AG10803 (cell line): ENCODE data around the gene EYA4.

ENCODE experiments used
- DNase-seq: peaks from one replicate; pipeline ENCODE4 v3.0.0; 2010; ENCODE audit warnings: low read depth
- H3K4me3 ChIP-seq: 2 replicates; pipeline ENCODE4 v1.5.1; 2011; ENCODE audit warnings: mild to moderate bottlenecking, low read length, control low read depth
- TF ChIP-seq, protein P1 (sequence below): conservative IDR thresholded peaks from 2 replicates; pipeline ENCODE4 v1.5.1; 2011; ENCODE audit warnings: mild to moderate bottlenecking, low read length, control low read depth, inconsistent platforms

Gene EYA4

DNA sequence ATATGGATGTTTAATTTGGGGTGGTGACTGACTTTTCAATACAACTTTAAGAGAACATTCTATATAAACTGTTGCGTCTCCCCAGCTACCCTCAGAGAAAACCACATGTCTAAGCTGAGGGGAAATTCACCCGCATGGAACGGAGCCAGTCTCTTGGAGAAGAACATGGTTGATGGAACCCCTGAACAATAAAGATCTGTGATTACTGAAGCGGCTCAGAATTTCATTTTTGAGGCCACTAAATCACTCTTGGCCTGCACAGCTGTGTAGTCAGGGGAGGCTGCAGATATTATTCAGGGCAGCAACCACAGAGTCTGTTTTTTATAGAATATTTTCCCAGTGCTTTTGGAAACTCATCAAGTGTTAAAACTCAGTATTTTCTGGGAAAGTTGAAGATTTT, 73.8 kb downstream of the EYA4 start:
- no peak for DNase-seq
- TF ChIP-seq, protein P1, sequence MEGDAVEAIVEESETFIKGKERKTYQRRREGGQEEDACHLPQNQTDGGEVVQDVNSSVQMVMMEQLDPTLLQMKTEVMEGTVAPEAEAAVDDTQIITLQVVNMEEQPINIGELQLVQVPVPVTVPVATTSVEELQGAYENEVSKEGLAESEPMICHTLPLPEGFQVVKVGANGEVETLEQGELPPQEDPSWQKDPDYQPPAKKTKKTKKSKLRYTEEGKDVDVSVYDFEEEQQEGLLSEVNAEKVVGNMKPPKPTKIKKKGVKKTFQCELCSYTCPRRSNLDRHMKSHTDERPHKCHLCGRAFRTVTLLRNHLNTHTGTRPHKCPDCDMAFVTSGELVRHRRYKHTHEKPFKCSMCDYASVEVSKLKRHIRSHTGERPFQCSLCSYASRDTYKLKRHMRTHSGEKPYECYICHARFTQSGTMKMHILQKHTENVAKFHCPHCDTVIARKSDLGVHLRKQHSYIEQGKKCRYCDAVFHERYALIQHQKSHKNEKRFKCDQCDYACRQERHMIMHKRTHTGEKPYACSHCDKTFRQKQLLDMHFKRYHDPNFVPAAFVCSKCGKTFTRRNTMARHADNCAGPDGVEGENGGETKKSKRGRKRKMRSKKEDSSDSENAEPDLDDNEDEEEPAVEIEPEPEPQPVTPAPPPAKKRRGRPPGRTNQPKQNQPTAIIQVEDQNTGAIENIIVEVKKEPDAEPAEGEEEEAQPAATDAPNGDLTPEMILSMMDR, result no peak
- H3K4me3 ChIP-seq, result no peak overlapping the region

DNA sequence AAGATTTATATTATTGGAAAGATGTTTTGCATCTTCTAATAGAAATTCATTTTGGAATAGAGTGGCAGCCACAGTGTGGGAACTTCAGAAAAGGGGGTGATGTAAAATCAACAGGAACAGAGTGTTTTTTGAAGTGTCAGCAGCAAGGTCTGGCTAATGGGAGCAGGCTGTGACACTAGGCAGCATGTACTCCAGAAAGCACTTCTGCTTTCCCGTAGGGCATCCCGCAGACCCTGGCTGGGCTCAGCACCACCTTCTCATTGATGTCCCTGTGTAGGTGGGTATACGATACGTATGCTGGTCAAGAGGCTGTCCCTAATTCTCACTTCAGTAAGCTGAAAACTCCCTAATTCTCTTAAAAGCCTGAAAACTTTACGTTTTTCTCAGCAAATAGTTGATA, 74.7 kb downstream of the EYA4 start:
- no peak overlapping the region for H3K4me3 ChIP-seq
- TF ChIP-seq, protein P1, result no peak
- no peak for DNase-seq

DNA sequence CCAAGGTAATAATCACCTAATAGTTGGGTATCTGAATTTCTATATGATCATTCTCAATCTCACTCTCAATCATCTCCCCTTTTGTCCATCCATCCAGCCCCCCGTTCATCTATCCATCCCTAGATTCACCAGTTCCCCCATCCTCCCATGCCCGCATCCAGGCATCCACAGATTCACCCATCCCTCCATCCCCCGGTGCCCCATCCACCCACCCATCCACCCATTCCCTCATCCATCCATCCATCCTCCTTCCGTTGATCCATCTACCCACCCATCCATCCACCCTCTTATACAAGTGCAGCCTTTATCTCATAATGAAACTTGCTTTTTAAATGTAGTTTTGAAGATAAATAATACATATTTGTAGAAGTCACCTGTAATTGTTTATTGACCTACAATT, 76.5 kb downstream of the EYA4 start:
- DNase-seq, result no peak
- H3K4me3 ChIP-seq, result no peak overlapping the region
- TF ChIP-seq, protein P1, result no peak

DNA sequence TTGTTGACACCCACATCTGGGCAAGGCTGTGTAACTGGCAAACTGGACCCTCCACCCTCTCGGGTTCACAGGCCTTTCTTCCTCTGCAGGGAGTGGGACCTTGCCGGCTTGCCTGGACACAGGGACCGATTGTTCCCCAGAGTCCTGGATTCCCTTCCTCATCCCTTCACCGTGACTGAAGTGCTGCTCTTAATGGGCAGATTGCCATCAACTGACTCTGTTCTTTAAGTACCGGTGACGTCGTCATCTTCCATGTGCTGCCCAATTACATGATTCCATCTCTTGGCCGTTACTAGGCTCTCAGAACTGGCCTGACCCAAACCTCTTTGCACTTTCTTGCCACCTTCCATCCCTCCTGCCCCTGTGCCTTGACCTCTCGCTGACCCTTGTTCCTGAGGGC, 85.4 kb downstream of the EYA4 start:
- no peak overlapping the region for H3K4me3 ChIP-seq
- TF ChIP-seq, protein P1, result no peak
- no peak for DNase-seq

DNA sequence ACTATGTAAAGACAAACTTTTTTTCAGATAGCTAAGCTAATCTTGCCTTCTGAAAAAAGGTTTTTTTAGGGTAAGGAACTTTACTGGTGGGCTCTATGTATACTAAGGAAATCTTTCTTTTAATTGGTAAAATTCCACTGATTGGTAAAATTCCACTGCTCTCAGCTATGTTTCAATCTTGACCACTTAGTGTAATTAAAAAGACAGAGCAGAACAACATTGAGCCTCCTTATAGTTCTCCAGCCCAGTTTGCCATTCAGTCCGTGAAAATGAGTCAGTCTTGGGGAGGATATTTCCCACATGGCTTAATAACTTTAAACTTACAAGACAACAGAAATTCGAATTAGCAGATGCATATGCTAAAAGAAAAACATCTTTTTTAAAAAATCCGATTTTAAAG, 92.7 kb downstream of the EYA4 start:
- TF ChIP-seq, protein P1, result no peak
- DNase-seq, result no peak
- no peak overlapping the region for H3K4me3 ChIP-seq

DNA sequence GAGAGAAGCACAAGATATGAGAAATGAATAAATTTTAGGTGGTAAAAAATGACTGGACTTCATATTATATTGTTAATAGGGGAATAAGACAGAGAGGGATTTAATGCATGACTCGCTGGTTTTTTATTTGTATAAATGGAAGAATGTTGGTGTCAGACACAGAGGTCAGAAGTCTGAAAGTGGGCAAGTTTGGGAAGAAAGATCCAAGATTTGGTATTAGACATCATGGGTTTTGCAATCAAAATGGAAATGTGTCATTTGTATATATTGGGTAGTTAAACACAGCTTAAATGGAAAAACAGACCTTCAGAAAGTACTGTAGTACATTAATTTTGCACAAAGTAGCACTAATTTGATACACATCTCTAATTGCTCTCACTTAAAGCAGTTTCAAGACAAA, 96.2 kb downstream of the EYA4 start:
- no peak overlapping the region for H3K4me3 ChIP-seq
- DNase-seq, result no peak
- TF ChIP-seq, protein P1, result no peak

DNA sequence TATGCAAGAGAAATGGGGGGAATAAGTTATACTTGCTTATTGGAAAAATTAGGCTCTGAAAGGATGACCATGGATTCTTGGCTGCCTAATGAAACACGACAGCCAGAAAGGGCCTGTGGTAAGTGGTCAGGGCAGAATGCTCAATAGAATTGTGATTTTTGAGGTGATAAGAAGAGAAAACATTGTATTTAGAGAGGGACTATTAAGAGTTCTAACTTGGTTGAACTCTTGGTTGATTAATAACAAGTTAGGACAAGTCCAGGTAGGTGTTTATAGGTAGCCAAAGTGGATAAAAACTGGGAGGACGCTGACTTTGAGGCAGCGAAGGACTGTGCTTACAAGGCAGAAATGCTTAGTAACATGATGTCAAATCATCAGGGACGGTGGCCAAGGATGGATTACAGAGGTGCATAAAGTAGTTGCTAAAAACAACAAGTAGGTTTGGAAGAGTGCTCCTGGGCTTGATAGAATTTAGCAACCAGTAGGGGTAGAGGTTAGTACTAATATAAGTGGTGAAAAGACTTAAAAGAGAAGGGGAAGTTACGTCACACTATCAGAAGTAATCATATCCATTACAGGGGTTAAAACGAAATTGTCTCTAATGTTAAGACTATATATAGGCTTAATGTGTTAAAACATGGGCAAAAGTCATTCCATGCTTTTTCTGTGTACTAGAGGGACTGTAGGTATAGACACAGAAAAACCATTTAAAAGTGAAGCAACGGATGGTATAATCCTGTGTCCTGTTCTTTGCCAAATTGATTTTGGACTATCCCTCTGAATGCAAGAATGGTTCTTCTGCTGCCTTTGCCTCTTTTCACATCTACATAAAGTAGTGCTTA, 98.6 kb downstream of the EYA4 start:
- H3K4me3 ChIP-seq, result no peak overlapping the region
- TF ChIP-seq, protein P1, result no peak
- DNase-seq, result no peak
